Mammary epithelial cell (primary cell): ENCODE measurements around the gene ABCB4.

ENCODE experiments used
- EZH2 ChIP-seq: IDR thresholded peaks from 2 replicates; pipeline ENCODE4 v1.6.1; 2012; ENCODE audit warnings: low read length, inconsistent platforms, borderline replicate concordance
- TF ChIP-seq, protein P1 (sequence below), 2 donors: IDR thresholded peaks in 1 of 2; conservative IDR thresholded peaks in 1 of 2; 2 replicates each; pipeline ENCODE4 v1.5.1; 2011 to 2012; ENCODE audit warnings: inconsistent platforms in 2 of 2, low read length in 2 of 2, mild to moderate bottlenecking in 2 of 2, control low read depth in 1 of 2, low read depth in 1 of 2; ENCODE audit not compliant: insufficient read depth in 1 of 2; ENCODE audit errors: extremely low read depth in 1 of 2

DNA sequence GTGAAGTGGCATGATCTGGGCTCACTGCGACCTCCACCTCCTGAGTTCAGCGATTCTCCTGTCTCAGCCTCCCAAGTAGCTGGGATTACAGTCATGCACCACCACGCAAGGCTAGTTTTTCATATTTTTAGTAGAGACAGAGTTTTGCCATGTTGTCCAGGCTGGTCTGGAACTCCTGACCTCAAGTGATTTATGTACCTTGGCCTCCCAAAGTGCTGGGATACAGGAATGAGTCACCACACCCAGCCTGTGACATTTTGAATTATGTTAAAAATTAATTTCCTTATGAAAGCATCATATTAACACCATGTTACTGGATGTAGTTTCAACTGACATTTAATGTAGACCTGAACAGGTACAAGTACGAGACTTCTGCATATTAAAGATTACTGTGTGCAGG lies 24.3 kb downstream of the ABCB4 start:
- TF ChIP-seq, protein P1, sequence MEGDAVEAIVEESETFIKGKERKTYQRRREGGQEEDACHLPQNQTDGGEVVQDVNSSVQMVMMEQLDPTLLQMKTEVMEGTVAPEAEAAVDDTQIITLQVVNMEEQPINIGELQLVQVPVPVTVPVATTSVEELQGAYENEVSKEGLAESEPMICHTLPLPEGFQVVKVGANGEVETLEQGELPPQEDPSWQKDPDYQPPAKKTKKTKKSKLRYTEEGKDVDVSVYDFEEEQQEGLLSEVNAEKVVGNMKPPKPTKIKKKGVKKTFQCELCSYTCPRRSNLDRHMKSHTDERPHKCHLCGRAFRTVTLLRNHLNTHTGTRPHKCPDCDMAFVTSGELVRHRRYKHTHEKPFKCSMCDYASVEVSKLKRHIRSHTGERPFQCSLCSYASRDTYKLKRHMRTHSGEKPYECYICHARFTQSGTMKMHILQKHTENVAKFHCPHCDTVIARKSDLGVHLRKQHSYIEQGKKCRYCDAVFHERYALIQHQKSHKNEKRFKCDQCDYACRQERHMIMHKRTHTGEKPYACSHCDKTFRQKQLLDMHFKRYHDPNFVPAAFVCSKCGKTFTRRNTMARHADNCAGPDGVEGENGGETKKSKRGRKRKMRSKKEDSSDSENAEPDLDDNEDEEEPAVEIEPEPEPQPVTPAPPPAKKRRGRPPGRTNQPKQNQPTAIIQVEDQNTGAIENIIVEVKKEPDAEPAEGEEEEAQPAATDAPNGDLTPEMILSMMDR (conservative IDR thresholded peaks at IDR 0.05 in 1 of 2, IDR thresholded peaks at IDR 0.05 in 1 of 2; ENCODE audit: extremely low read depth in 1 of 2, insufficient read depth in 1 of 2, low read depth in 1 of 2, low read length in 2 of 2) = no peak
- TF ChIP-seq EZH2 = no peak
